K562 (cell line): Measurements from ENCODE around the gene LLGL2. TPM values are rescaled to one million over a fixed set of nuclear protein-coding genes. Genes with fewer than 3 reads are reported as not detected.

Source experiments
- BRD9 ChIP-seq: fragments of 450-650 bp; IDR thresholded peaks from 2 replicates; pipeline ENCODE4 v1.6.1; 2018; ENCODE audit warnings: low read depth; ENCODE audit not compliant: partially characterized antibody
- CCNT2 ChIP-seq: IDR thresholded peaks from 2 replicates; pipeline ENCODE4 v1.6.1; 2011; ENCODE audit warnings: borderline replicate concordance, low read depth, mild to moderate bottlenecking, moderate library complexity, mixed read lengths, low read length; ENCODE audit not compliant: insufficient read length; ENCODE audit errors: extremely low read depth
- DACH1 ChIP-seq: fragments of 450-650 bp; IDR thresholded peaks from 2 replicates; pipeline ENCODE4 v1.6.1; 2018; ENCODE audit not compliant: partially characterized antibody
- EGR1 ChIP-seq: fragments of 450-650 bp; conservative IDR thresholded peaks from 2 replicates; pipeline ENCODE4 v1.6.1; 2017; ENCODE audit warnings: mild to moderate bottlenecking
- ELF2 ChIP-seq: fragments of 250-450 bp; sonication (Bioruptor Pico); IDR thresholded peaks from 2 replicates; pipeline ENCODE4 v1.5.0; 2021; ENCODE audit warnings: mild to moderate bottlenecking
- HDAC1 ChIP-seq, 2 experiments: fragments of 450-650 bp; IDR thresholded peaks; 2 replicates each; pipeline ENCODE4 v1.6.1; 2016 to 2017; ENCODE audit warnings: inconsistent platforms in 1 of 2, mild to moderate bottlenecking in 1 of 2, moderate library complexity in 1 of 2
- HEY1 ChIP-seq: fragments of 250-450 bp; sonication (Bioruptor Pico); IDR thresholded peaks from 2 replicates; pipeline ENCODE4 v1.5.0; 2020; ENCODE audit warnings: mild to moderate bottlenecking, moderate library complexity, borderline replicate concordance
- L3MBTL2 ChIP-seq: fragments of 450-650 bp; IDR thresholded peaks from 2 replicates; pipeline ENCODE4 v1.6.1; 2016; ENCODE audit warnings: mild to moderate bottlenecking, moderate library complexity
- MBD2 ChIP-seq: sonication (generic); IDR thresholded peaks from 2 replicates; pipeline ENCODE4 v1.6.1; 2016; ENCODE audit warnings: low read depth, borderline replicate concordance
- MEIS2 ChIP-seq: fragments of 450-650 bp; IDR thresholded peaks from 2 replicates; pipeline ENCODE4 v1.6.1; 2014; ENCODE audit warnings: mild to moderate bottlenecking; ENCODE audit not compliant: partially characterized antibody
- NONO ChIP-seq, 2 experiments: fragments of 200-400 bp in 1 of 2; fragments of 450-650 bp in 1 of 2; formaldehyde crosslinking in 1 of 2; IDR thresholded peaks; 2 replicates each; pipeline ENCODE4 v1.6.1; 2017; ENCODE audit warnings: low read depth in 2 of 2, mild to moderate bottlenecking in 2 of 2, moderate library complexity in 2 of 2, low read length in 1 of 2
- NRF1 ChIP-seq, 2 experiments: fragments of 450-650 bp; IDR thresholded peaks in 1 of 2; conservative IDR thresholded peaks in 1 of 2; 2 replicates each; pipeline ENCODE4 v1.6.1; 2014; ENCODE audit warnings: mild to moderate bottlenecking in 2 of 2
- POLR2G ChIP-seq: fragments of 200-400 bp; formaldehyde crosslinking; IDR thresholded peaks from 2 replicates; pipeline ENCODE4 v1.6.1; 2017; ENCODE audit warnings: low read depth, mild to moderate bottlenecking, antibody characterized with exemption, low read length, moderate library complexity
- SIN3A ChIP-seq, 2 experiments: fragments of 150-350 bp in 1 of 2; IDR thresholded peaks; 2 replicates each; pipeline ENCODE4 v1.6.1; 2011 to 2016; ENCODE audit warnings: borderline replicate concordance in 2 of 2, low read depth in 2 of 2, low read length in 2 of 2, mild to moderate bottlenecking in 2 of 2, moderate library complexity in 2 of 2; ENCODE audit not compliant: control insufficient read depth in 1 of 2
- SIN3B ChIP-seq: fragments of 450-650 bp; IDR thresholded peaks from 2 replicates; pipeline ENCODE4 v1.6.1; 2017; ENCODE audit warnings: low read depth, mild to moderate bottlenecking, moderate library complexity
- SMARCB1 ChIP-seq: IDR thresholded peaks from 2 replicates; pipeline ENCODE4 v1.6.1; 2011; ENCODE audit warnings: improper control_type of control experiment, low read depth; ENCODE audit not compliant: insufficient read length
- U2AF1 ChIP-seq: fragments of 200-400 bp; formaldehyde crosslinking; optimal IDR thresholded peaks from 2 replicates; pipeline ENCODE3; 2017; ENCODE audit warnings: mild to moderate bottlenecking, low read depth, low read length, moderate library complexity
- YY1 ChIP-seq, 3 experiments: IDR thresholded peaks; 2 replicates each; pipeline ENCODE4 v1.6.1; 2011; ENCODE audit warnings: low read length in 2 of 3, mild to moderate bottlenecking in 2 of 3, moderate library complexity in 2 of 3, borderline replicate concordance in 1 of 3, control low read depth in 1 of 3, low read depth in 1 of 3; ENCODE audit not compliant: insufficient read depth in 3 of 3, insufficient replicate concordance in 2 of 3, control insufficient read depth in 1 of 3, insufficient read length in 1 of 3; ENCODE audit errors: extremely low read depth in 1 of 3
- ZBTB7A ChIP-seq: IDR thresholded peaks from 2 replicates; pipeline ENCODE4 v1.6.1; 2011; ENCODE audit warnings: low read depth, mild to moderate bottlenecking, low read length, moderate library complexity, borderline replicate concordance; ENCODE audit not compliant: control insufficient read depth
- ZNF12 ChIP-seq: sonication (generic); formaldehyde crosslinking; IDR thresholded peaks from 2 replicates; pipeline ENCODE4 v1.4.0; 2020; ENCODE audit warnings: mild to moderate bottlenecking, missing genetic modification reagents
- polyA plus RNA-seq, 8 experiments: library from polyadenylated mRNA; depleted of rRNA in 4 of 8; stranded (reverse) in 5 of 8; unstranded in 3 of 8; fragments of >200 nt; fragmentation: Nextera tagmentation in 2 of 8; fragmentation: Illumina TruSeq in 1 of 8; extraction: Ambion mirVana in 2 of 8; extraction: Trizol in 1 of 8; gene quantifications; 2 replicates each; pipeline versions ENCODE4 v1.2.1 to v1.2.3, GENCODE V29; 2011 to 2014; ENCODE audit warnings: inconsistent platforms in 1 of 8, missing spikeins in 1 of 8
- total RNA-seq, 7 experiments: library from RNA; depleted of rRNA in 6 of 7; stranded (reverse); fragments of >200 nt in 6 of 7; fragmentation: Illumina TruSeq in 2 of 7; extraction: Trizol in 2 of 7; gene quantifications; 2 replicates each; pipeline versions ENCODE4 v1.2.1 to v1.2.3, GENCODE V29; 2011 to 2021; ENCODE audit warnings: low replicate concordance in 1 of 7
- TF ChIP-seq, protein P1 (sequence below), 2 experiments: IDR thresholded peaks; 2 replicates each; pipeline ENCODE4 v1.6.1; 2011; ENCODE audit warnings: borderline replicate concordance in 1 of 2, control low read depth in 1 of 2, low read depth in 1 of 2, low read length in 1 of 2, mild to moderate bottlenecking in 1 of 2, mixed read lengths in 1 of 2, moderate library complexity in 1 of 2; ENCODE audit not compliant: insufficient read depth in 1 of 2, insufficient read length in 1 of 2, poor library complexity in 1 of 2, severe bottlenecking in 1 of 2; ENCODE audit errors: extremely low read depth in 1 of 2
- TF ChIP-seq, protein P2 (sequence below): fragments of 450-650 bp; IDR thresholded peaks from 2 replicates; pipeline ENCODE4 v1.6.1; 2016; ENCODE audit warnings: low read depth, mild to moderate bottlenecking, moderate library complexity
- TF ChIP-seq, protein P3 (sequence below), 2 experiments: fragments of 450-650 bp; conservative IDR thresholded peaks; 2 replicates each; pipeline ENCODE4 v1.6.1; 2017; ENCODE audit warnings: mild to moderate bottlenecking in 2 of 2, moderate library complexity in 2 of 2

The LLGL2 gene
- total and polyA plus RNA-seq, 9 of the 15 experiments (the other 6 are each of a cell fraction or from before 2014, with no cell fraction given) = 0.32 to 24.4 (median 10.2) TPM

DNA sequence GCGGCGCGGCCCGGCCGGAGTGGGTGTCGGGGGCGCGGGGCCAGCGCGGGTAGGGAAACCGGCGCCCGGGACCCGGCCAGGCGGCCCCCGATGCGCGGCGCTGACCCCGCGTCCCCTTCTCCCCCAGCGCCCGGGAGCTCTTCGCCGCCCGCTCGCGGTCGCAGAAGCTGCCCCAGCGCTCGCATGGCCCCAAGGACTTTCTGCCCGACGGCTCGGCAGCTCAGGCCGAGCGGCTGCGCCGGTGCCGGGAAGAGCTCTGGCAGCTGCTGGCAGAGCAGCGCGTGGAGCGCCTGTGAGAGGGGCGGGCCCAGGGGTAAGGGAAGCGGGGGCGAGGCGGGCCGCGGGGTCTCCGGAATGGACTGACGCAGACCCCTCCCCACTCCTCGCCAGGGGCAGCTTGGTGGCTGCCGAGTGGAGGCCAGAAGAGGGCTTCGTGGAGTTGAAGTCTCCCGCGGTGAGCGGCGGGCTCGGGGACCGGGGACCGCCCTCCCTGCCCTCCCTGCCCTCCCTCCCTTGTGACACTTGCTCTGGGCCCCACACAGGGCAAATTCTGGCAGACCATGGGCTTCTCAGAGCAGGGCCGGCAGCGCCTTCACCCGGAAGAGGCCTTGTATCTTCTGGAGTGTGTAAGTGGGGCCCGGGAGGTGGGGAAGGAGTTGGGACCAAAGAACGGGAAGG is 8.7 kb upstream of the LLGL2 start (continued):
- TF ChIP-seq NRF1 (conservative IDR thresholded peaks at IDR 0.05 in 1 of 2, IDR thresholded peaks at IDR 0.05 in 1 of 2) (peak; percentile 8 to 32; a peak in 2 of 4 replicates), MBD2 (peak; percentile 2; the same call in 1 of the 2 replicates), ZBTB7A (peak; percentile 46; the same call in 1 of the 2 replicates), L3MBTL2 (peak; percentile 36; the same call in 1 of the 2 replicates), DACH1 (no peak), SIN3A (IDR thresholded peaks at IDR 0.05; ENCODE audit: borderline replicate concordance in 2 of 2, control insufficient read depth in 1 of 2, low read depth in 2 of 2, low read length in 2 of 2) (peak; percentile 4 to 23; a peak in 1 of 4 replicates), HDAC1 (IDR thresholded peaks at IDR 0.05) (peak in 1 of 2 experiments; percentile 67; a peak in 2 of 4 replicates), POLR2G (peak; percentile 60), HEY1 (CRISPR knock-in tag) (no peak), EGR1 (peak; percentile 80), YY1 (IDR thresholded peaks at IDR 0.05; ENCODE audit: borderline replicate concordance in 1 of 3, control insufficient read depth in 1 of 3, extremely low read depth in 1 of 3, insufficient read depth in 3 of 3, insufficient read length in 1 of 3, insufficient replicate concordance in 2 of 3, low read depth in 1 of 3, low read length in 2 of 3) (peak in 1 of 3 experiments; percentile 0), ELF2 (CRISPR knock-in tag) (no peak), U2AF1 (no peak), ZNF12 (CRISPR knock-in tag) (no peak), CCNT2 (peak; percentile 7), SIN3B (peak; percentile 51; the same call in 1 of the 2 replicates), BRD9 (no peak), MEIS2 (no peak), NONO (IDR thresholded peaks at IDR 0.05; ENCODE audit: low read depth in 2 of 2, low read length in 1 of 2) (0 out of 4 replicates have a peak, but pooled peaks of 1 of the 2 experiments have one; percentile 1), SMARCB1 (peak; percentile 5)
- TF ChIP-seq, protein P1, sequence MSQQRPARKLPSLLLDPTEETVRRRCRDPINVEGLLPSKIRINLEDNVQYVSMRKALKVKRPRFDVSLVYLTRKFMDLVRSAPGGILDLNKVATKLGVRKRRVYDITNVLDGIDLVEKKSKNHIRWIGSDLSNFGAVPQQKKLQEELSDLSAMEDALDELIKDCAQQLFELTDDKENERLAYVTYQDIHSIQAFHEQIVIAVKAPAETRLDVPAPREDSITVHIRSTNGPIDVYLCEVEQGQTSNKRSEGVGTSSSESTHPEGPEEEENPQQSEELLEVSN (IDR thresholded peaks at IDR 0.05; ENCODE audit: borderline replicate concordance in 1 of 2, extremely low read depth in 1 of 2, insufficient read depth in 1 of 2, insufficient read length in 1 of 2, low read depth in 1 of 2, low read length in 1 of 2, poor library complexity in 1 of 2, severe bottlenecking in 1 of 2) = peak in 1 of 2 experiments; percentile 25
- TF ChIP-seq, protein P2, sequence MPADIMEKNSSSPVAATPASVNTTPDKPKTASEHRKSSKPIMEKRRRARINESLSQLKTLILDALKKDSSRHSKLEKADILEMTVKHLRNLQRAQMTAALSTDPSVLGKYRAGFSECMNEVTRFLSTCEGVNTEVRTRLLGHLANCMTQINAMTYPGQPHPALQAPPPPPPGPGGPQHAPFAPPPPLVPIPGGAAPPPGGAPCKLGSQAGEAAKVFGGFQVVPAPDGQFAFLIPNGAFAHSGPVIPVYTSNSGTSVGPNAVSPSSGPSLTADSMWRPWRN = no peak
- TF ChIP-seq, protein P3, sequence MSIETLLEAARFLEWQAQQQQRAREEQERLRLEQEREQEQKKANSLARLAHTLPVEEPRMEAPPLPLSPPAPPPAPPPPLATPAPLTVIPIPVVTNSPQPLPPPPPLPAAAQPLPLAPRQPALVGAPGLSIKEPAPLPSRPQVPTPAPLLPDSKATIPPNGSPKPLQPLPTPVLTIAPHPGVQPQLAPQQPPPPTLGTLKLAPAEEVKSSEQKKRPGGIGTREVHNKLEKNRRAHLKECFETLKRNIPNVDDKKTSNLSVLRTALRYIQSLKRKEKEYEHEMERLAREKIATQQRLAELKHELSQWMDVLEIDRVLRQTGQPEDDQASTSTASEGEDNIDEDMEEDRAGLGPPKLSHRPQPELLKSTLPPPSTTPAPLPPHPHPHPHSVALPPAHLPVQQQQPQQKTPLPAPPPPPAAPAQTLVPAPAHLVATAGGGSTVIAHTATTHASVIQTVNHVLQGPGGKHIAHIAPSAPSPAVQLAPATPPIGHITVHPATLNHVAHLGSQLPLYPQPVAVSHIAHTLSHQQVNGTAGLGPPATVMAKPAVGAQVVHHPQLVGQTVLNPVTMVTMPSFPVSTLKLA (conservative IDR thresholded peaks at IDR 0.05) = peak in 1 of 2 experiments; percentile 12; a peak in 2 of 4 replicates
